HepG2 (cell line): Measurements from ENCODE around the gene CDH22. TPM values are rescaled to one million over a fixed set of nuclear protein-coding genes. Genes with fewer than 3 reads are reported as not detected.

Source experiments
- ARNT2 ChIP-seq: sonication (generic); formaldehyde crosslinking; IDR thresholded peaks from 2 replicates; pipeline ENCODE4 v1.8.0; 2022; ENCODE audit warnings: mild to moderate bottlenecking, low read depth, missing genetic modification reagents, moderate library complexity
- DNMT3B ChIP-seq: conservative IDR thresholded peaks from 2 replicates; pipeline ENCODE4 v1.6.1; 2016; ENCODE audit warnings: missing biosample characterization, control low read depth
- DR1 ChIP-seq: sonication (generic); formaldehyde crosslinking; IDR thresholded peaks from 2 replicates; pipeline ENCODE4 v1.8.0; 2021; ENCODE audit warnings: mild to moderate bottlenecking, missing genetic modification reagents, inconsistent platforms
- GABPA ChIP-seq, 2 experiments: IDR thresholded peaks; 2 replicates each; pipeline ENCODE4 v1.6.1; 2011 to 2016; ENCODE audit warnings: low read depth in 2 of 2, low read length in 1 of 2, missing biosample characterization in 1 of 2, missing genetic modification characterization in 1 of 2
- HIVEP1 ChIP-seq: sonication (generic); formaldehyde crosslinking; IDR thresholded peaks from 2 replicates; pipeline ENCODE4 v1.4.0; 2020; ENCODE audit warnings: mild to moderate bottlenecking, missing genetic modification reagents
- KDM2A ChIP-seq: sonication (generic); formaldehyde crosslinking; IDR thresholded peaks from 2 replicates; pipeline ENCODE4 v1.4.0; 2020; ENCODE audit warnings: low read depth, missing genetic modification reagents, borderline replicate concordance
- KIAA2018 ChIP-seq: sonication (generic); formaldehyde crosslinking; IDR thresholded peaks from 2 replicates; pipeline ENCODE4 v1.5.0; 2020; ENCODE audit warnings: mild to moderate bottlenecking, missing genetic modification reagents, borderline replicate concordance
- REST ChIP-seq, 2 experiments: IDR thresholded peaks; 2 replicates each; pipeline ENCODE4 v1.6.1; 2011 to 2012; ENCODE audit warnings: low read length in 2 of 2, borderline replicate concordance in 1 of 2, low read depth in 1 of 2, mild to moderate bottlenecking in 1 of 2, moderate library complexity in 1 of 2
- SP1 ChIP-seq, 2 experiments: fragments of 450-650 bp in 1 of 2; sonication (generic) in 1 of 2; formaldehyde crosslinking in 1 of 2; IDR thresholded peaks; 2 replicates each; pipeline versions ENCODE4 v1.4.0 to v1.6.1; 2016 to 2020; ENCODE audit warnings: missing genetic modification reagents in 1 of 2
- ZNF431 ChIP-seq: sonication (generic); formaldehyde crosslinking; IDR thresholded peaks from 2 replicates; pipeline ENCODE4 v1.9.0; 2022; ENCODE audit warnings: missing genetic modification reagents, low read depth, mild to moderate bottlenecking, borderline replicate concordance
- ZNF446 ChIP-seq: sonication (generic); formaldehyde crosslinking; IDR thresholded peaks from 2 replicates; pipeline ENCODE4 v1.5.0; 2020; ENCODE audit warnings: mild to moderate bottlenecking, missing genetic modification reagents
- ZNF782 ChIP-seq: sonication (generic); formaldehyde crosslinking; IDR thresholded peaks from 2 replicates; pipeline ENCODE4 v1.4.0; 2020; ENCODE audit warnings: missing genetic modification reagents, mild to moderate bottlenecking, borderline replicate concordance
- ZNF788 ChIP-seq: sonication (generic); formaldehyde crosslinking; IDR thresholded peaks from 2 replicates; pipeline ENCODE4 v1.5.0; 2020; ENCODE audit warnings: mild to moderate bottlenecking, missing genetic modification reagents, borderline replicate concordance
- polyA plus RNA-seq, 8 experiments: library from polyadenylated mRNA; depleted of rRNA in 3 of 8; stranded (reverse) in 7 of 8; unstranded in 1 of 8; fragments of >200 nt; fragmentation: Illumina TruSeq in 4 of 8; extraction: Trizol in 4 of 8; gene quantifications; 2 replicates each; pipeline versions ENCODE4 v1.2.1 to v1.2.3, GENCODE V29; 2011 to 2016; ENCODE audit warnings: low read depth in 4 of 8, missing spikeins in 1 of 8, mixed read lengths in 1 of 8; ENCODE audit not compliant: insufficient read depth in 1 of 8
- total RNA-seq, 5 experiments: library from RNA; depleted of rRNA; stranded (reverse); fragments of >200 nt; fragmentation: Illumina TruSeq; extraction: Trizol; gene quantifications; 2 replicates each; pipeline ENCODE4 v1.2.3, GENCODE V29; 2016; ENCODE audit warnings: low read depth in 1 of 5

Gene CDH22
- total and polyA plus RNA-seq, 2 of the 13 experiments (the other 11 are each of a cell fraction or from before 2014, with no cell fraction given) = not detected

DNA sequence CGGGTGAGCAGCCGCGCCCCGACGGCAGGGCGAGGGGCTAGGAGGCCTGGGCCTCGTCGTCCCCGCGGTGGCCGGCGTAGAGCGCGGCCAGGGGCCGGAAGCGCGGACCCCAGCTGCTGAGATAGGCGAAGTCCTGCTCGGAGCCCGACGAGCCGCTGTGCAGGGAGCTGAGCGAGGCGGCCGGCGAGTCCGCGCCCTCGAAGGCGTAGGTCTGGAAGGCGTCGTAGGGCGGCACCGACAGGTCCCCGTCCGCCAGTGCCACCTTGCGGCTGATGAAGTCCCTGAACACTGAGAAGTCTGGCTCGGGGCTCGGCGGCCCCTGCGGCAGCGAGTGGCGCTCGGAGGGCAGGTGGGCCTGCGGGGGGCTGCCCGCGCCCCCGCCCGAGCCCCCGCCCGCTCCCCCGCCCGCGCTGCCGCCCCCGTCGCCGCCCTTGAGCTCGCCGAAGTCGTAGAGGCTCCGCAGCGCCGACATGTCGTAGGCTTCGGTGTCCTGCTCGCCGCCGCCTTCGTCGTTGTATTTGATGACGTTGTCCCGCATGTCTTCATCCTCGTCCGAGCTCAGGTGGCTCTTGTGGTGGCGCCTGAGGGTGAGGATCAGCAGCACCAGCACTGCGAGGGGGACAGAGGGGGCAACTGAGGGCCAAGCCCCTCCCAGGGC lies 133.7 kb downstream of the CDH22 start (continued):
- 0 out of 2 replicates have a peak, but pooled peaks have one; percentile 30 for TF ChIP-seq ARNT2 (CRISPR knock-in tag)
- TF ChIP-seq HIVEP1 (CRISPR knock-in tag) = no peak
- TF ChIP-seq KIAA2018 = no peak
- TF ChIP-seq DR1 (CRISPR knock-in tag) = no peak
- TF ChIP-seq ZNF446 (CRISPR knock-in tag) = no peak
- TF ChIP-seq GABPA (IDR thresholded peaks at IDR 0.05; ENCODE audit: low read depth, low read length) = no peak
- TF ChIP-seq GABPA (CRISPR knock-in tag; IDR thresholded peaks at IDR 0.05; ENCODE audit: low read depth) = no peak
- no peak for TF ChIP-seq DNMT3B (CRISPR knock-in tag)
- no peak for TF ChIP-seq REST (IDR thresholded peaks at IDR 0.05; ENCODE audit: borderline replicate concordance in 1 of 2, low read depth in 1 of 2, low read length in 2 of 2)
- TF ChIP-seq ZNF782 (CRISPR knock-in tag) = no peak
- TF ChIP-seq ZNF788 (CRISPR knock-in tag) = no peak
- TF ChIP-seq KDM2A (CRISPR knock-in tag) = peak; percentile 86
- TF ChIP-seq ZNF431 (CRISPR knock-in tag) = no peak
- TF ChIP-seq SP1 (IDR thresholded peaks at IDR 0.05) = no peak
- 0 out of 2 replicates have a peak, but pooled peaks have one; percentile 28 for TF ChIP-seq SP1 (CRISPR knock-in tag; IDR thresholded peaks at IDR 0.05)
